ENCODE results near the gene ZNF385C. TPM values are rescaled to one million over a fixed set of nuclear protein-coding genes. Genes with fewer than 3 reads are reported as not detected.

The ZNF385C gene
- total and polyA plus RNA-seq, 2 of the 13 experiments (the other 11 are each of a cell fraction or from before 2014, with no cell fraction given): 2.3 to 6.1 TPM

- ChIA-PET POLR2A (no interaction called here), CTCF (ENCODE audit: low intra/inter-chr PET ratio, low total read pairs) (no interaction called here)
- WGBS (ENCODE audit: low lambda C conversion rate): 88% methylated on average over 3 of the region's 3 CpGs
- FAIRE-seq: no peak
- peaks cover 10% of the 10 kb centered on the region for H3K79me2 ChIP-seq (ENCODE audit: insufficient read depth, low read length)
- H3K9ac ChIP-seq (ENCODE audit: insufficient read depth, low read depth, low read length): no peak overlapping the region
- no TSS peak for BruUV-seq (replicated peaks)
- intact Hi-C loops (cut with micrococcal nuclease; ENCODE audit: unreplicated experiment): no loop called here
- in situ Hi-C loops (cut with HindIII; ENCODE audit: extremely low pct_ligation_motif_present, low pct_unique_long_range_greater_than_20kb): no loop called here
- no peak for TF ChIP-seq ATF2 (CRISPR knock-in tag; IDR thresholded peaks at IDR 0.05)
- peaks cover 37 to 65% of the 10 kb centered on the region in 2 experiments for H3K36me3 ChIP-seq (replicated peaks in 1 of 2; ENCODE audit: control insufficient read depth in 1 of 2, insufficient read depth in 2 of 2, low read length in 2 of 2)
- H2AFZ ChIP-seq (ENCODE audit: low read length): no peak overlapping the region
- DNase-seq (ENCODE audit: low spot score): no peak
- H3K4me2 ChIP-seq (ENCODE audit: low read depth, low read length): no peak overlapping the region
- no peaks in the 10 kb centered on the region for H3K27me3 ChIP-seq (ENCODE audit: control insufficient read depth in 1 of 2, insufficient read depth in 2 of 2, low read length in 2 of 2)
- peaks cover 9% of the 10 kb centered on the region; the same call in 1 of the 2 replicates for H3K4me1 ChIP-seq (ENCODE audit: insufficient read depth, low read length)
- no peaks in the 10 kb centered on the region; the same call in 1 of the 2 replicates for H4K20me1 ChIP-seq (ENCODE audit: insufficient read depth, low read length)
- ATAC-seq: no peak
- no peak overlapping the region for H3K27ac ChIP-seq (ENCODE audit: extremely low read length, insufficient read depth, low read length)
- H3K9me3 ChIP-seq (ENCODE audit: low read length): no peaks in the 10 kb centered on the region
- no peak overlapping the region for H3K4me3 ChIP-seq (replicated peaks in 1 of 3; ENCODE audit: insufficient read depth in 1 of 3, low read depth in 2 of 3, low read length in 3 of 3)
These were observed 28.6 kb upstream of the ZNF385C start for GRCh38 chr17:42126836-42127235.

- DNase-seq (ENCODE audit: low spot score) (no peak), ATAC-seq (no peak), FAIRE-seq (no peak)
- intact Hi-C loops (cut with micrococcal nuclease; ENCODE audit: unreplicated experiment) (no loop called here), in situ Hi-C loops (cut with HindIII; ENCODE audit: extremely low pct_ligation_motif_present, low pct_unique_long_range_greater_than_20kb) (no loop called here)
- Histone ChIP-seq H3K4me1 (ENCODE audit: insufficient read depth, low read length) (peaks cover 7% of the 10 kb centered on the region), H2AFZ (ENCODE audit: low read length) (no peak overlapping the region), H3K79me2 (ENCODE audit: insufficient read depth, low read length) (no peaks in the 10 kb centered on the region), H3K4me3 (replicated peaks in 1 of 3; ENCODE audit: insufficient read depth in 1 of 3, low read depth in 2 of 3, low read length in 3 of 3) (no peak overlapping the region), H3K4me2 (ENCODE audit: low read depth, low read length) (no peak overlapping the region), H3K9me3 (ENCODE audit: low read length) (no peaks in the 10 kb centered on the region), H3K36me3 (replicated peaks in 1 of 2; ENCODE audit: control insufficient read depth in 1 of 2, insufficient read depth in 2 of 2, low read length in 2 of 2) (peaks cover 35 to 53% of the 10 kb centered on the region in 2 experiments), H3K27ac (ENCODE audit: extremely low read length, insufficient read depth, low read length) (no peak overlapping the region), H3K27me3 (ENCODE audit: control insufficient read depth in 1 of 2, insufficient read depth in 2 of 2, low read length in 2 of 2) (no peaks in the 10 kb centered on the region), H4K20me1 (ENCODE audit: insufficient read depth, low read length) (no peaks in the 10 kb centered on the region; the same call in 1 of the 2 replicates), H3K9ac (ENCODE audit: insufficient read depth, low read depth, low read length) (no peak overlapping the region)
- CTCF ChIA-PET (ENCODE audit: low intra/inter-chr PET ratio, low total read pairs): no interaction called here
- WGBS (ENCODE audit: low lambda C conversion rate): 94% methylated on average over 8 of the region's 12 CpGs
- BruUV-seq (replicated peaks): no TSS peak
- POLR2A ChIA-PET: no interaction called here
- TF ChIP-seq IKZF1 (IDR thresholded peaks at IDR 0.05) (no peak), CENPT (CRISPR knock-in tag; IDR thresholded peaks at IDR 0.05; ENCODE audit: low read depth) (no peak), HOXA9 (CRISPR knock-in tag; IDR thresholded peaks at IDR 0.05; ENCODE audit: borderline replicate concordance) (no peak), ZNF747 (CRISPR knock-in tag; IDR thresholded peaks at IDR 0.05; ENCODE audit: borderline replicate concordance) (no peak), ZNF383 (CRISPR knock-in tag; IDR thresholded peaks at IDR 0.05; ENCODE audit: borderline replicate concordance) (no peak), NFYB (CRISPR knock-in tag; IDR thresholded peaks at IDR 0.05) (no peak), ZNF329 (CRISPR knock-in tag; IDR thresholded peaks at IDR 0.05; ENCODE audit: low read depth) (no peak), ZNF768 (CRISPR knock-in tag; IDR thresholded peaks at IDR 0.05) (no peak), ZHX1 (CRISPR knock-in tag; IDR thresholded peaks at IDR 0.05; ENCODE audit: low read depth) (no peak), ZNF121 (CRISPR knock-in tag; IDR thresholded peaks at IDR 0.05) (no peak), FOXA1 (IDR thresholded peaks at IDR 0.05) (no peak), FOXA1 (CRISPR knock-in tag; IDR thresholded peaks at IDR 0.05) (no peak), ZNF333 (CRISPR knock-in tag; IDR thresholded peaks at IDR 0.05; ENCODE audit: borderline replicate concordance) (no peak), ZNF510 (CRISPR knock-in tag; IDR thresholded peaks at IDR 0.05; ENCODE audit: low read depth) (no peak), ZFP90 (CRISPR knock-in tag; IDR thresholded peaks at IDR 0.05; ENCODE audit: borderline replicate concordance) (no peak), XBP1 (CRISPR knock-in tag; IDR thresholded peaks at IDR 0.05) (no peak), ZNF331 (CRISPR knock-in tag; IDR thresholded peaks at IDR 0.05) (no peak)
These were observed 27.3 kb upstream of the ZNF385C start for GRCh38 chr17:42125565-42125964.
